ENCODE measurements around the gene ARHGAP28. TPM values are rescaled to one million over a fixed set of nuclear protein-coding genes. Genes with fewer than 3 reads are reported as not detected.

The ARHGAP28 gene
- polyA plus RNA-seq, 1 donor from 2014 or later: 9.8 TPM

DNA sequence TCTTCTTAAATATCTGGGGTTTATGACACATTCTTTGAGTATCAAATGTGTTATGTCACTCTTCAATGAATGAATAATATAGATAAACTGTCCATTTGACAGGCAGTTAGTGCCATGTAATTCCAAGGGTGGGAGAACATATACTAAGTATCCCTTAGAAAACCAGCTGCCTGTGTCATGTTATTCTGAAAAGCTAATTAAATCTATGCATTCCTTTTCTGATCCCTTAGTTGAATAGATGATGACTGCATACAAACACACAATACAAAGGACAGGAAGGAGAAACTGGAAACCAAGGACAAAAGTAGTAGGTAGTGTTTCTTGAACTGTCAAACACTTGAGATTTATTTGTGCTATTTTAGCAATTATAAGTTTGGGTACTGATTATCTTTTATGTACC is 8.3 kb downstream of the ARHGAP28 start:
- H3K4me3 ChIP-seq (ENCODE audit: low read length): no peak overlapping the region
- no peaks in the 10 kb centered on the region for H3K9me3 ChIP-seq (ENCODE audit: low read length)
- H3K4me2 ChIP-seq (ENCODE audit: low read length): no peak overlapping the region
- no peaks in the 10 kb centered on the region for H3K9me2 ChIP-seq (ENCODE audit: insufficient read depth, low read length)
- H4K20me1 ChIP-seq (ENCODE audit: insufficient read depth): no peaks in the 10 kb centered on the region
- TF ChIP-seq POLR2AphosphoS5 (IDR thresholded peaks at IDR 0.05) (no peak), EZH2 (IDR thresholded peaks at IDR 0.05; ENCODE audit: borderline replicate concordance, insufficient read depth, low read length, poor library complexity, severe bottlenecking) (no peak), TAF1 (IDR thresholded peaks at IDR 0.05; ENCODE audit: low read depth) (no peak), MXI1 (conservative IDR thresholded peaks at IDR 0.05; ENCODE audit: poor library complexity, severe bottlenecking) (no peak), RAD21 (conservative IDR thresholded peaks at IDR 0.05) (no peak), SMC3 (conservative IDR thresholded peaks at IDR 0.05; ENCODE audit: poor library complexity) (no peak), EP300 (conservative IDR thresholded peaks at IDR 0.05; ENCODE audit: poor library complexity, severe bottlenecking) (no peak)
- TF ChIP-seq, protein P1, sequence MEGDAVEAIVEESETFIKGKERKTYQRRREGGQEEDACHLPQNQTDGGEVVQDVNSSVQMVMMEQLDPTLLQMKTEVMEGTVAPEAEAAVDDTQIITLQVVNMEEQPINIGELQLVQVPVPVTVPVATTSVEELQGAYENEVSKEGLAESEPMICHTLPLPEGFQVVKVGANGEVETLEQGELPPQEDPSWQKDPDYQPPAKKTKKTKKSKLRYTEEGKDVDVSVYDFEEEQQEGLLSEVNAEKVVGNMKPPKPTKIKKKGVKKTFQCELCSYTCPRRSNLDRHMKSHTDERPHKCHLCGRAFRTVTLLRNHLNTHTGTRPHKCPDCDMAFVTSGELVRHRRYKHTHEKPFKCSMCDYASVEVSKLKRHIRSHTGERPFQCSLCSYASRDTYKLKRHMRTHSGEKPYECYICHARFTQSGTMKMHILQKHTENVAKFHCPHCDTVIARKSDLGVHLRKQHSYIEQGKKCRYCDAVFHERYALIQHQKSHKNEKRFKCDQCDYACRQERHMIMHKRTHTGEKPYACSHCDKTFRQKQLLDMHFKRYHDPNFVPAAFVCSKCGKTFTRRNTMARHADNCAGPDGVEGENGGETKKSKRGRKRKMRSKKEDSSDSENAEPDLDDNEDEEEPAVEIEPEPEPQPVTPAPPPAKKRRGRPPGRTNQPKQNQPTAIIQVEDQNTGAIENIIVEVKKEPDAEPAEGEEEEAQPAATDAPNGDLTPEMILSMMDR (IDR thresholded peaks at IDR 0.05; ENCODE audit: poor library complexity, severe bottlenecking): no peak
- TF ChIP-seq, protein P2, sequence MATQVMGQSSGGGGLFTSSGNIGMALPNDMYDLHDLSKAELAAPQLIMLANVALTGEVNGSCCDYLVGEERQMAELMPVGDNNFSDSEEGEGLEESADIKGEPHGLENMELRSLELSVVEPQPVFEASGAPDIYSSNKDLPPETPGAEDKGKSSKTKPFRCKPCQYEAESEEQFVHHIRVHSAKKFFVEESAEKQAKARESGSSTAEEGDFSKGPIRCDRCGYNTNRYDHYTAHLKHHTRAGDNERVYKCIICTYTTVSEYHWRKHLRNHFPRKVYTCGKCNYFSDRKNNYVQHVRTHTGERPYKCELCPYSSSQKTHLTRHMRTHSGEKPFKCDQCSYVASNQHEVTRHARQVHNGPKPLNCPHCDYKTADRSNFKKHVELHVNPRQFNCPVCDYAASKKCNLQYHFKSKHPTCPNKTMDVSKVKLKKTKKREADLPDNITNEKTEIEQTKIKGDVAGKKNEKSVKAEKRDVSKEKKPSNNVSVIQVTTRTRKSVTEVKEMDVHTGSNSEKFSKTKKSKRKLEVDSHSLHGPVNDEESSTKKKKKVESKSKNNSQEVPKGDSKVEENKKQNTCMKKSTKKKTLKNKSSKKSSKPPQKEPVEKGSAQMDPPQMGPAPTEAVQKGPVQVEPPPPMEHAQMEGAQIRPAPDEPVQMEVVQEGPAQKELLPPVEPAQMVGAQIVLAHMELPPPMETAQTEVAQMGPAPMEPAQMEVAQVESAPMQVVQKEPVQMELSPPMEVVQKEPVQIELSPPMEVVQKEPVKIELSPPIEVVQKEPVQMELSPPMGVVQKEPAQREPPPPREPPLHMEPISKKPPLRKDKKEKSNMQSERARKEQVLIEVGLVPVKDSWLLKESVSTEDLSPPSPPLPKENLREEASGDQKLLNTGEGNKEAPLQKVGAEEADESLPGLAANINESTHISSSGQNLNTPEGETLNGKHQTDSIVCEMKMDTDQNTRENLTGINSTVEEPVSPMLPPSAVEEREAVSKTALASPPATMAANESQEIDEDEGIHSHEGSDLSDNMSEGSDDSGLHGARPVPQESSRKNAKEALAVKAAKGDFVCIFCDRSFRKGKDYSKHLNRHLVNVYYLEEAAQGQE (IDR thresholded peaks at IDR 0.05; ENCODE audit: borderline replicate concordance): no peak
- H3K79me2 ChIP-seq (replicated peaks; ENCODE audit: insufficient read depth, low read length): no peaks in the 10 kb centered on the region
- no peaks in the 10 kb centered on the region for H3F3A ChIP-seq (ENCODE audit: insufficient read depth, low read length, poor library complexity, severe bottlenecking)
- no peak overlapping the region for H3K27ac ChIP-seq (ENCODE audit: low read length)
- no peaks in the 10 kb centered on the region for H3K27me3 ChIP-seq (ENCODE audit: insufficient read depth, low read depth, low read length)
- H3K9ac ChIP-seq (ENCODE audit: low read length): no peak overlapping the region
- H2AFZ ChIP-seq (ENCODE audit: low read depth, low read length): no peak overlapping the region
- no peaks in the 10 kb centered on the region for H3K36me3 ChIP-seq (ENCODE audit: insufficient read depth, low read length)

DNA sequence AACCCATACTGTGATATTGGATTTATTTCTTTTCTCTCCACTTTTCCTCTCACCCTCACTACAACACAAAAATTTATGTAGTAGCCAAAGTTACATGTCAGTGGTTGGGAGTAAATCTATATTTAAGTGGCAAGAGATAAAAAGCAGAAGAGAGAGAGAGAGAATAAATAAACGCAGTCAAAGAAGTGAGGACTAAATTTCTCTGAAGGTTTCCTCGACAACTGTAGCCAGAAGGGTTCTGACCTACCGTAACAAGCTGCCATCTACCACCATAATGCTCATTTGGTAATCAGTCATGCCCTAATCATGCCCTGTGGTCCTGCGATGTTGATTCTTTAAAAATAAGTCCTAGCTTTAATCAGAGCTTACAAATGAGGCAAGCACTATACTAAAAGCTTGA is 9.1 kb downstream of the ARHGAP28 start:
- H3K79me2 ChIP-seq (replicated peaks; ENCODE audit: insufficient read depth, low read length): no peaks in the 10 kb centered on the region
- no peaks in the 10 kb centered on the region for H3K27me3 ChIP-seq (ENCODE audit: insufficient read depth, low read depth, low read length)
- H3K4me2 ChIP-seq (ENCODE audit: low read length): no peak overlapping the region
- H4K20me1 ChIP-seq (ENCODE audit: insufficient read depth): no peaks in the 10 kb centered on the region
- H3K27ac ChIP-seq (ENCODE audit: low read length): no peak overlapping the region
- TF ChIP-seq, protein P2 (IDR thresholded peaks at IDR 0.05; ENCODE audit: borderline replicate concordance): no peak
- TF ChIP-seq, protein P1 (IDR thresholded peaks at IDR 0.05; ENCODE audit: poor library complexity, severe bottlenecking): no peak
- no peak for TF ChIP-seq MXI1 (conservative IDR thresholded peaks at IDR 0.05; ENCODE audit: poor library complexity, severe bottlenecking)
- no peak for TF ChIP-seq TAF1 (IDR thresholded peaks at IDR 0.05; ENCODE audit: low read depth)
- no peak for TF ChIP-seq EZH2 (IDR thresholded peaks at IDR 0.05; ENCODE audit: borderline replicate concordance, insufficient read depth, low read length, poor library complexity, severe bottlenecking)
- no peak for TF ChIP-seq SMC3 (conservative IDR thresholded peaks at IDR 0.05; ENCODE audit: poor library complexity)
- no peak for TF ChIP-seq RAD21 (conservative IDR thresholded peaks at IDR 0.05)
- no peak for TF ChIP-seq EP300 (conservative IDR thresholded peaks at IDR 0.05; ENCODE audit: poor library complexity, severe bottlenecking)
- TF ChIP-seq POLR2AphosphoS5 (IDR thresholded peaks at IDR 0.05): no peak
- H3K9ac ChIP-seq (ENCODE audit: low read length): no peak overlapping the region
- H3K9me2 ChIP-seq (ENCODE audit: insufficient read depth, low read length): no peaks in the 10 kb centered on the region
- no peaks in the 10 kb centered on the region for H3K36me3 ChIP-seq (ENCODE audit: insufficient read depth, low read length)
- no peaks in the 10 kb centered on the region for H3F3A ChIP-seq (ENCODE audit: insufficient read depth, low read length, poor library complexity, severe bottlenecking)
- H2AFZ ChIP-seq (ENCODE audit: low read depth, low read length): no peak overlapping the region
- no peak overlapping the region for H3K4me3 ChIP-seq (ENCODE audit: low read length)
- no peaks in the 10 kb centered on the region for H3K9me3 ChIP-seq (ENCODE audit: low read length)

All from neural cell (in vitro differentiated cells).